ENCODE results near the gene CCDC149.

CCDC149 gene

DNA sequence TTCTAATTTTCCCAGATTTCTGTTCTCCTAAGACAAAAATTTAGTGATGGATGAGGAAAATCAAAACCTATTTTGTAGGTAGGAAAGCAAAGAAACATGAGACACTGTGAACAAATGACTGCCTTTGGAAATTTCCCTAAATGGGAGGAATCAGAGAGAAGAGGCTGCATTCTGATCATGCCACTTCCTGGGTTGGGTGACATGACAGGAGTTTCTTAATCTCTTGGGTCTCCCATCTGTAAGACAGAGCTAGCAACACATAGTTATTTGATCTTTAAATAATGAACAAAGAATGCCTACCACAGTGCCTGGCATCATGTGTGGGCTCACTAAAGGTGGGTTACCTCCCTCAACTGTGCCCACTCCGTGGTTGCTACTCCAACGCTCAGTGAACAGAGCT lies 57.1 kb downstream of the CCDC149 start:
- no peaks in the 10 kb centered on the region for H3K9me3 ChIP-seq (ENCODE audit: control insufficient read depth, insufficient read depth, low read length)
- H3K27me3 ChIP-seq (ENCODE audit: control insufficient read depth, insufficient read depth, low read length) = no peaks in the 10 kb centered on the region
- H3K4me1 ChIP-seq (ENCODE audit: control insufficient read depth, insufficient read depth, low read length) = no peaks in the 10 kb centered on the region
- H3K4me3 ChIP-seq (ENCODE audit: low read depth, low read length) = no peak overlapping the region
- H3K9ac ChIP-seq (ENCODE audit: low read depth, low read length) = no peak overlapping the region
- H3K36me3 ChIP-seq (ENCODE audit: control insufficient read depth, insufficient read depth, low read length) = no peaks in the 10 kb centered on the region

DNA sequence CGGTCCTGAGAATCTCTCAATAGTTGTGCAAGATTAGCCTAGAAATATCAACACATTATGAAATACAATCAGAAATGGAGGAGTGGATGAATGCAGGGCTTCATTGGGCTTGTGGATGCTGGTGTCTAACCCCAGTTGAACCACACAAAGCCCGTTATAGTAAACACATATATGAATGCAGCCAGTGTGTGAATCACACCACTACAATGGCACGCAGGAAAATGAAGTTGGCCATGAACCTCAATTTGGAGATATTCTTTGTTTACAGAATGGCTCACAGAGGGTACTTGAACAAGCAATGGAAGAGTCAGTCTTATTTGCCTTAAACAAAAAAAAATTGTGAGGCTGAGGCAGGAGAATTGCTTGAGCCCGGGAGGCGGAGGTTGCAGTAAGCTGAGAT lies 59.7 kb downstream of the CCDC149 start:
- no peak overlapping the region for H3K9ac ChIP-seq (ENCODE audit: low read depth, low read length)
- no peaks in the 10 kb centered on the region for H3K36me3 ChIP-seq (ENCODE audit: control insufficient read depth, insufficient read depth, low read length)
- no peaks in the 10 kb centered on the region for H3K9me3 ChIP-seq (ENCODE audit: control insufficient read depth, insufficient read depth, low read length)
- H3K4me3 ChIP-seq (ENCODE audit: low read depth, low read length) = no peak overlapping the region
- no peaks in the 10 kb centered on the region for H3K4me1 ChIP-seq (ENCODE audit: control insufficient read depth, insufficient read depth, low read length)
- no peaks in the 10 kb centered on the region for H3K27me3 ChIP-seq (ENCODE audit: control insufficient read depth, insufficient read depth, low read length)

DNA sequence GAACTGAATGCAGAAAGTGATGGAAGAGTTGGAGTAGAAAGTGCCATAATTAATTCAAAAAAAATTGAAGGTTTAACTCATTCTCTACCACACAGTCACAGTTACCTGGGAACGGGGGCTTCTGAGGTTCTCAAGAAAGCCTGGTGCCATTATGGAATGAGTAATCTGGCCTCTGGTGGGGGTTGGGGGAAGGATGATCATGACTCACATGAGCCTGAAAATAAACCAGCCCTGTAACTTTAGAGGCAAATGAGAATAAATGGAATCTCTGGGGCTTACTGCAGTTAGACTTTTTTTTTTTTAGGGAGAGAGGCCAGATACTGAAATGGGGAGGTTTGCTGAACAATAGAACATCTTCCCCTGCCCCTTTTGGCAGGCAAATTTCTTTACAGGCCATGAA lies 62.2 kb downstream of the CCDC149 start:
- H3K36me3 ChIP-seq (ENCODE audit: control insufficient read depth, insufficient read depth, low read length) = no peaks in the 10 kb centered on the region
- H3K9me3 ChIP-seq (ENCODE audit: control insufficient read depth, insufficient read depth, low read length) = no peaks in the 10 kb centered on the region
- no peak overlapping the region for H3K9ac ChIP-seq (ENCODE audit: low read depth, low read length)
- H3K4me1 ChIP-seq (ENCODE audit: control insufficient read depth, insufficient read depth, low read length) = peaks cover 2% of the 10 kb centered on the region
- H3K4me3 ChIP-seq (ENCODE audit: low read depth, low read length) = no peak overlapping the region
- H3K27me3 ChIP-seq (ENCODE audit: control insufficient read depth, insufficient read depth, low read length) = no peaks in the 10 kb centered on the region

DNA sequence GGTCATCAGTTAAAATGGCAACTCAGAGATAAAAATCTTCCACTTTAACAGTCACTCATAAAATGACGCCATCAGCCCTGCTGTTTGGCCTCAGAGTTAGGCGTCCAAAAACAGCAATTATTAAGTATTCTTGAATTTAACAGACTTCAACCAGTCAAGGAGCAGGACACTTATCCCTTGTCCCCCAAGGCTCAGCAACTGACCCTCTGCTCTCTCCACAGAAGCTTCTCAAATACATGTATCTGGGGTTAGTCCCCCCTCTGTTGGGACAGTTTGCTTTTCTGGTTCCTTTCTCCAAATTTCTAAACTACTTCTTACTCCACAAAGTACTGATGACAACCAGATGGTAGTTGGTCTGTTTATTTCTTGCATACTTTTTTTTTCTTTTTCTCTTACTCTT lies 63.1 kb downstream of the CCDC149 start:
- Histone ChIP-seq H3K27me3 (ENCODE audit: control insufficient read depth, insufficient read depth, low read length) (no peaks in the 10 kb centered on the region), H3K9ac (ENCODE audit: low read depth, low read length) (no peak overlapping the region), H3K36me3 (ENCODE audit: control insufficient read depth, insufficient read depth, low read length) (no peaks in the 10 kb centered on the region), H3K4me3 (ENCODE audit: low read depth, low read length) (no peak overlapping the region), H3K4me1 (ENCODE audit: control insufficient read depth, insufficient read depth, low read length) (peaks cover 2% of the 10 kb centered on the region), H3K9me3 (ENCODE audit: control insufficient read depth, insufficient read depth, low read length) (no peaks in the 10 kb centered on the region)

DNA sequence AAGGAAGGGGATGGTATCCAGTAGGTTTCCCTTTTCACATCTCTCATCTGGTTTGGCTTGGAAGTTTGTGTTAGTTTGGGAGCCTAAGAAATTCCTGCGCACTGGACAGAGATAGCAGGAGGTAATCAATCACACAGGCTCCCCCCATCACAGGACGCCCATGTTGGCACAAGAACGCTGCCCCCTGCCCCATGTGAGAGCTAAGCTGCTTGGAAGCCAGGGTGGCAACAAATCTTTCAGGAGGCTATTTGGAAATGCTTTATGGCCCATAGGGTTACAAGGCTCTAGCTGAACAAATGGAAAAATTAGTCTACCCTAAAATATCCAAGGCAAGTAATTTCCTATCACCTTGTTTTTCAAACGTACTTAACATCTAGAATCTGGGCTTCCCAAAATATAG lies 63.5 kb downstream of the CCDC149 start:
- no peak overlapping the region for H3K4me3 ChIP-seq (ENCODE audit: low read depth, low read length)
- peaks cover 2% of the 10 kb centered on the region for H3K4me1 ChIP-seq (ENCODE audit: control insufficient read depth, insufficient read depth, low read length)
- H3K27me3 ChIP-seq (ENCODE audit: control insufficient read depth, insufficient read depth, low read length) = no peaks in the 10 kb centered on the region
- H3K9ac ChIP-seq (ENCODE audit: low read depth, low read length) = no peak overlapping the region
- H3K9me3 ChIP-seq (ENCODE audit: control insufficient read depth, insufficient read depth, low read length) = no peaks in the 10 kb centered on the region
- H3K36me3 ChIP-seq (ENCODE audit: control insufficient read depth, insufficient read depth, low read length) = no peaks in the 10 kb centered on the region

DNA sequence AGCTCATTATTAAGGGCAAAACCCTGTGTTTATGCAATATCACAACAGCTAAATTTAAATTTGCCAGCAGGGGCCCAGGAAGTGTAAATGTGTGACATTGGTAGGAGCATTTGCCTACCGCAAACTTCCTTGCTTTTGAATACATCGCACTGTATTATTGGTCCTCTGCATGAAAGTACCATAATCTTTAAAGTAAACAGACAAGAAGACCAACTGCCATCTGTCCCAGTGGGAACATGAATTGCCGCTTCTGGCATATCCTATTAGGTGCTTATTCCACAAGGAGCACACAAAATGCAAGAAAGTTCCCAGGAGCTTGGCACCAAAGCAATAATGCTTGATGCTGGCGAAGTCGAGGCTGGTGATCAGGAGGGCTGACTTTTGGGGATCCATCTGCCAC lies 66.1 kb downstream of the CCDC149 start:
- Histone ChIP-seq H3K9me3 (ENCODE audit: control insufficient read depth, insufficient read depth, low read length) (no peaks in the 10 kb centered on the region), H3K4me1 (ENCODE audit: control insufficient read depth, insufficient read depth, low read length) (peaks cover 2% of the 10 kb centered on the region), H3K27me3 (ENCODE audit: control insufficient read depth, insufficient read depth, low read length) (no peaks in the 10 kb centered on the region)

DNA sequence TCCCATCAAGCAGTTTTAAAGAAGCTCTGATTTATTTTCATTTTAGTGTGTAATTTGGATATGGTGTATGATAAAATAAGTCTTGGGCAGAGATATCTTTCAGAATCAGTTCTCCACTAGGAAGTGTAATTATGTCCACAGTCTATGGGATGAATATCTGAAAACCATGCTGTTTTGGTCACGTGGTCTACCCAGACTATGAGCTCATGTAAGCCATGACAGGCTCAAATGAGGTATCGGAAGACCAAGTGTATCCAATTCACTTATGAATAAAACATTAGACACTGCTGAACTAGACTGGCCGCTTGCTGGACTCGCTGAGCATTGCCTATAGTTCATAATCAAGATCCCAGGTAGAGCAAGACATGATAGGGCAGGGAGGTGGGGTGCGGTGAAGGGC lies 66.9 kb downstream of the CCDC149 start:
- Histone ChIP-seq H3K27me3 (ENCODE audit: control insufficient read depth, insufficient read depth, low read length) (no peaks in the 10 kb centered on the region), H3K4me1 (ENCODE audit: control insufficient read depth, insufficient read depth, low read length) (peaks cover 2% of the 10 kb centered on the region), H3K36me3 (ENCODE audit: control insufficient read depth, insufficient read depth, low read length) (no peaks in the 10 kb centered on the region), H3K9ac (ENCODE audit: low read depth, low read length) (no peak overlapping the region), H3K4me3 (ENCODE audit: low read depth, low read length) (no peak overlapping the region), H3K9me3 (ENCODE audit: control insufficient read depth, insufficient read depth, low read length) (no peaks in the 10 kb centered on the region)

More for the DNA sequence above, 66.1 kb downstream of the CCDC149 start:
- H3K36me3 ChIP-seq (ENCODE audit: control insufficient read depth, insufficient read depth, low read length) = no peaks in the 10 kb centered on the region
- no peak overlapping the region for H3K9ac ChIP-seq (ENCODE audit: low read depth, low read length)
- no peak overlapping the region for H3K4me3 ChIP-seq (ENCODE audit: low read depth, low read length)

DNA sequence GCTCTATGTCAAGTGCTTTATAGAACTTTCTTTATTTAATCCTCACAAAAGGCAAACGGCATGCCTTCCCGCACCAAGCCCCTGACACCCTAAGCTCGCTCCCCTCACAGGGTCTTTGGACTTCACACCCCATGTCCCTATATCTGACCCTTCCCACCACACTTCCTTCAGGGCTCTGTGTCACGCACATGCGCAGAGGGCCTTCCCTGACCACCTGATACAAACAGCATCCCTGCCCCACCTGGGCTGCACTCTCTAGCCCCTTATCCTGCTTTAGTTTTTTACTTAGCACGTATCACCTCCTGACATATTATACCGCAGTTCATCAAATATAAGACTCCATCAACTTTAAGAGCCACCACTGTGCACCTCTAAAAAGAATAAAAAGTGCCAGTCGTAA lies 67.7 kb downstream of the CCDC149 start:
- Histone ChIP-seq H3K27me3 (ENCODE audit: control insufficient read depth, insufficient read depth, low read length) (no peaks in the 10 kb centered on the region), H3K4me1 (ENCODE audit: control insufficient read depth, insufficient read depth, low read length) (peaks cover 2% of the 10 kb centered on the region), H3K9ac (ENCODE audit: low read depth, low read length) (no peak overlapping the region), H3K4me3 (ENCODE audit: low read depth, low read length) (no peak overlapping the region), H3K9me3 (ENCODE audit: control insufficient read depth, insufficient read depth, low read length) (no peaks in the 10 kb centered on the region), H3K36me3 (ENCODE audit: control insufficient read depth, insufficient read depth, low read length) (no peaks in the 10 kb centered on the region)

DNA sequence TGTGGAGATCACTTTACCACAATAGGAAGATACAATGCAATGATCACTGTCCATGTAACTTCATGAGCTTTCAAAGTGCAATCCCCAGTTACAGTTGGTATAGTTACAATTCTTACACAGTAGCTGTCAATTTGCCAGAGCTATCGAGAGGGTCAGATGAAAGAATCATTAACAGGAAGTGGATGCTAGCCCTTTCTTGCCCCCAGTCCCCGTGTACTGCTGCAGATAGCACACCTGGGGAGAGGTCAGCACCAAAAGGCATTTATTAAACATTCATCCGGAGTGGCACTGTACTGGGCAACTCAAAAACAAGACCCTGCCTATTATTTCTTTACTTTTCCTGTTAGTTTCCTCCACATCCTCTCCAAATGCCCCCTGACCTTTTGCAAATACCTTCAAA lies 69.7 kb downstream of the CCDC149 start:
- H3K4me3 ChIP-seq (ENCODE audit: low read depth, low read length) = no peak overlapping the region
- no peaks in the 10 kb centered on the region for H3K36me3 ChIP-seq (ENCODE audit: control insufficient read depth, insufficient read depth, low read length)
- peaks cover 2% of the 10 kb centered on the region for H3K4me1 ChIP-seq (ENCODE audit: control insufficient read depth, insufficient read depth, low read length)
- no peaks in the 10 kb centered on the region for H3K27me3 ChIP-seq (ENCODE audit: control insufficient read depth, insufficient read depth, low read length)
- H3K9ac ChIP-seq (ENCODE audit: low read depth, low read length) = no peak overlapping the region
- no peaks in the 10 kb centered on the region for H3K9me3 ChIP-seq (ENCODE audit: control insufficient read depth, insufficient read depth, low read length)

DNA sequence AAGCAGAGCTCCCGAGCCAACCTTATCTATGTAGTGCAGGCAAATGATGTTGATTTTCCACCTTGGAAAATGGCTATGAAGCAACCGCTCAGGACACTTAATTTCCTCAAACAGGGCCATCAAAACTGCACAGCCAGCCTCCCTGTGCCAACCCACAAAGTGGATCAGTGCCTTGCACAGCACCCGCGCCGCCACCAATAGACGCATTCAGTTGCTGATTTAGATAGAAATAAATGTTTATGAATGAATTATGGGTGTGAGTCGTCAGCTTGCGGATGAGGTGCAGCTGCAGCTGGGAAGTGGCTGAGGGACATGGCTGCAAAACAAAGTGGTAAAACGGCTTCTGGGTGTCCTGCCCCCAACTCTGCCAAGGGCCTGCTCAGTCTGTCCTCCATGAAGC lies 70.5 kb downstream of the CCDC149 start:
- no peaks in the 10 kb centered on the region for H3K27me3 ChIP-seq (ENCODE audit: control insufficient read depth, insufficient read depth, low read length)
- peaks cover 2% of the 10 kb centered on the region for H3K4me1 ChIP-seq (ENCODE audit: control insufficient read depth, insufficient read depth, low read length)
- H3K9ac ChIP-seq (ENCODE audit: low read depth, low read length) = no peak overlapping the region
- no peaks in the 10 kb centered on the region for H3K36me3 ChIP-seq (ENCODE audit: control insufficient read depth, insufficient read depth, low read length)
- no peak overlapping the region for H3K4me3 ChIP-seq (ENCODE audit: low read depth, low read length)
- no peaks in the 10 kb centered on the region for H3K9me3 ChIP-seq (ENCODE audit: control insufficient read depth, insufficient read depth, low read length)

DNA sequence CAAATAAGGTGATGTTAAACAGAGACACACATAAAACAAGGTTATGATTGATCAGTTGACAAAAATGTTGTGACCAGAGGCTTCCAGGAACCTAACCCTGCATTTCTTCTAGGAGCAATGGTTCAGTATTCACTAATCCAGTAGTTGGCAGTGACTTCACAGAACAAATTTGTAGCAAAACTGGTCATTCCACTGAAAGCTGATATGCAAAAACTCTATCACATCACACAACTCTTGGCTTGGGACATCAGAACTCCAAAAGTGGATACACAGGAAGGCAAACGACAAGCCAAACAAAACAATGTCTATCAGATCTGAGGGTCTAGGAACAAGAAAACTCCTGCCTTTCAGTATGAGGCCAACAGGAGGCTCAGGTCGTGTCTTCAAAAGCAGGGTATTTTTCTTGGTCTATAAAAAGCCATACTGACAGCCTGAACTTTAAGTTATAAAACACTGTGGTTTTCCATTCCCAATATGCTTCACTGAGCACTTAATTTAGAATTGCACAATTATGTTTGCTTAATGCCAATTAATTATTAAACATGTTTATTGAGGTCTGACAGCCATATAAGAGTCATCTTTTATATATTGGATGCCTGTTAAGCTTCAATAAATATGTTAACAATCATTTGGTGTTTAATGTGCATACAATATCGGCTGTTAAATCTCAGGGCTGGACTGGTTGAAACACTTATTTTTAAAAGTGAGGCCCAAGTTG lies 71.9 kb downstream of the CCDC149 start:
- Histone ChIP-seq H3K27me3 (ENCODE audit: control insufficient read depth, insufficient read depth, low read length) (no peaks in the 10 kb centered on the region), H3K36me3 (ENCODE audit: control insufficient read depth, insufficient read depth, low read length) (no peaks in the 10 kb centered on the region), H3K4me1 (ENCODE audit: control insufficient read depth, insufficient read depth, low read length) (no peaks in the 10 kb centered on the region), H3K9ac (ENCODE audit: low read depth, low read length) (no peak overlapping the region), H3K9me3 (ENCODE audit: control insufficient read depth, insufficient read depth, low read length) (no peaks in the 10 kb centered on the region), H3K4me3 (ENCODE audit: low read depth, low read length) (no peak overlapping the region)

DNA sequence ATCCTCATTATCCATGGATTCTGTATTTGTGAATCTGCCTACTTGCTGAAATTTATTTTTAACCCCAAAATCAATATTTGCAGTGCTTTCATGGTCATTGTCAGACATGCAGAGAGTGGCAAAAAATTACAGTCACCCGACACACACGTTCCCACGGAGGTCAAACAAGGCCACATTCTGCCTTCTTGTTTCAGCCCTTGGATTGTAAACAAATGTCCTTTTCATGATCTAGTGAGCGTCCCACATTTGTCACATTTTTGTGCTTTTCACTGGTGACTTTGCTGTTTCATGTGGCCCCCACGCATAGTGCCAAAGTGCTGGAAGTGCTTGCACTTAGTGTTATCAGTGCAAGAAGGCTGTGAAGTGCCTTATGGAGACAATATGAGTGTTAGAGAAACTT lies 72.5 kb downstream of the CCDC149 start:
- H3K27me3 ChIP-seq (ENCODE audit: control insufficient read depth, insufficient read depth, low read length) = no peaks in the 10 kb centered on the region
- no peaks in the 10 kb centered on the region for H3K9me3 ChIP-seq (ENCODE audit: control insufficient read depth, insufficient read depth, low read length)
- H3K9ac ChIP-seq (ENCODE audit: low read depth, low read length) = no peak overlapping the region
- no peaks in the 10 kb centered on the region for H3K4me1 ChIP-seq (ENCODE audit: control insufficient read depth, insufficient read depth, low read length)
- no peaks in the 10 kb centered on the region for H3K36me3 ChIP-seq (ENCODE audit: control insufficient read depth, insufficient read depth, low read length)
- no peak overlapping the region for H3K4me3 ChIP-seq (ENCODE audit: low read depth, low read length)
